ENCODE measurements around the gene PPP2R5C. TPM values are rescaled to one million over a fixed set of nuclear protein-coding genes. Genes with fewer than 3 reads are reported as not detected.

PPP2R5C gene
- total and polyA plus RNA-seq, 2 of the 8 experiments (the other 6 are each of a cell fraction or from before 2014, with no cell fraction given) = 49.6 to 95.9 TPM

DNA sequence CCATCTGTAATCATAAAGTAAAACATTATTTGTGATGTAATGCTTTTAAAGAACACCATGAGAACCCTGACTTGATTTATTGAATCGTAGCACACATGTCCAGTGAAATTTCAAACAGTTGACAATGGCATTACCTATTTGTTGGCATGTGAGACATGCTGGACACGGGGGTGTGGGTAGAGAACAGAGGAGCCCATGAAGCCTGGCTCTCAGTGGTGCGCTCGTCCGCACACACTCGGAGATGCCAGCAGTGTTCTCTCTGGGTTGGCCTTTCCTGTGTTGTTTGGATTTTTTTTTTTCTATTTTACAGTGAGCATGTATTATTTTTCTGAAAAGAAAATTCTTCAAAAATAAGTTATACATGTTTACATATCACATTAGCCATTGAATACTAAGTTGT, 78.2 kb downstream of the PPP2R5C start:
- H2BK12ac ChIP-seq (ENCODE audit: low read depth, low read length) = no peak overlapping the region
- H3K4ac ChIP-seq (replicated peaks; ENCODE audit: insufficient read length, low read depth, low read length) = no peak overlapping the region
- WGBS, 2 experiments (ENCODE audit: extremely low coverage in 1 of 2, insufficient coverage in 1 of 2, insufficient read length in 1 of 2, insufficient replicate concordance in 2 of 2, low coverage in 1 of 2, low lambda C conversion rate in 2 of 2, missing lambda C conversion rate in 1 of 2) = 93% methylated on average over 6 of the region's 6 CpGs; no CpG with 5 or more reads in 1 of the 2 experiments
- no peak overlapping the region for H4K8ac ChIP-seq (ENCODE audit: extremely low read depth, insufficient read depth, low read length)
- H3K4me2 ChIP-seq (ENCODE audit: insufficient read depth in 1 of 2, low read depth in 2 of 2, low read length in 2 of 2) = no peak overlapping the region
- H3K27ac ChIP-seq (ENCODE audit: low read depth, low read length) = no peak overlapping the region
- no peak overlapping the region for H3K56ac ChIP-seq (replicated peaks; ENCODE audit: insufficient read length, low read depth, low read length)
- H2AFZ ChIP-seq (ENCODE audit: low read length) = no peak overlapping the region
- TF ChIP-seq RBBP5 (IDR thresholded peaks at IDR 0.05; ENCODE audit: borderline replicate concordance, low read depth, low read length) (no peak), SIN3A (conservative IDR thresholded peaks at IDR 0.05 in 1 of 2, IDR thresholded peaks at IDR 0.05 in 1 of 2; ENCODE audit: low read depth in 1 of 2, low read length in 2 of 2) (no peak), RXRA (IDR thresholded peaks at IDR 0.05; ENCODE audit: insufficient read depth, low read depth, low read length) (no peak), KDM5A (IDR thresholded peaks at IDR 0.05; ENCODE audit: low read length) (no peak), JUND (IDR thresholded peaks at IDR 0.05; ENCODE audit: low read length) (no peak), YY1 (IDR thresholded peaks at IDR 0.05; ENCODE audit: low read depth, low read length) (no peak), BCL11A (IDR thresholded peaks at IDR 0.05; ENCODE audit: low read depth in 2 of 2, low read length in 2 of 2) (no peak), RAD21 (IDR thresholded peaks at IDR 0.05 in 1 of 2, conservative IDR thresholded peaks at IDR 0.05 in 1 of 2; ENCODE audit: low read depth in 2 of 2, low read length in 2 of 2) (no peak), SIRT6 (IDR thresholded peaks at IDR 0.05; ENCODE audit: low read length) (no peak), EP300 (IDR thresholded peaks at IDR 0.05; ENCODE audit: borderline replicate concordance in 1 of 2, low read depth in 2 of 2, low read length in 2 of 2) (no peak), TCF12 (IDR thresholded peaks at IDR 0.05; ENCODE audit: low read depth, low read length) (no peak)
- TF ChIP-seq, protein P1, sequence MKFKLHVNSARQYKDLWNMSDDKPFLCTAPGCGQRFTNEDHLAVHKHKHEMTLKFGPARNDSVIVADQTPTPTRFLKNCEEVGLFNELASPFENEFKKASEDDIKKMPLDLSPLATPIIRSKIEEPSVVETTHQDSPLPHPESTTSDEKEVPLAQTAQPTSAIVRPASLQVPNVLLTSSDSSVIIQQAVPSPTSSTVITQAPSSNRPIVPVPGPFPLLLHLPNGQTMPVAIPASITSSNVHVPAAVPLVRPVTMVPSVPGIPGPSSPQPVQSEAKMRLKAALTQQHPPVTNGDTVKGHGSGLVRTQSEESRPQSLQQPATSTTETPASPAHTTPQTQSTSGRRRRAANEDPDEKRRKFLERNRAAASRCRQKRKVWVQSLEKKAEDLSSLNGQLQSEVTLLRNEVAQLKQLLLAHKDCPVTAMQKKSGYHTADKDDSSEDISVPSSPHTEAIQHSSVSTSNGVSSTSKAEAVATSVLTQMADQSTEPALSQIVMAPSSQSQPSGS (IDR thresholded peaks at IDR 0.05; ENCODE audit: low read length) = no peak
- no peaks in the 10 kb centered on the region for H3K23me2 ChIP-seq (ENCODE audit: low read depth, low read length)
- H3K79me1 ChIP-seq (ENCODE audit: low read depth, low read length) = peaks cover 12% of the 10 kb centered on the region; the same call in 1 of the 2 replicates
- H3K27me3 ChIP-seq (replicated peaks in 1 of 4; ENCODE audit: control insufficient read depth in 3 of 4, extremely low read depth in 1 of 4, insufficient read depth in 3 of 4, low read length in 3 of 4) = no peaks in the 10 kb centered on the region
- H3K9me3 ChIP-seq (ENCODE audit: insufficient read depth in 2 of 2, low read depth in 1 of 2, low read length in 1 of 2) = no peaks in the 10 kb centered on the region
- no peak overlapping the region for H2BK5ac ChIP-seq (ENCODE audit: low read depth, low read length)
- CTCF ChIA-PET (ENCODE audit: partially characterized antibody) = no interaction called here
- H3K79me2 ChIP-seq (ENCODE audit: control insufficient read depth in 1 of 2, insufficient read depth in 2 of 2, low read length in 2 of 2) = peaks cover 0 to 12% of the 10 kb centered on the region in 2 experiments; a peak in 1 of 4 replicates
- H3K36me3 ChIP-seq (ENCODE audit: control insufficient read depth in 2 of 4, insufficient read depth in 4 of 4, low read length in 3 of 4) = no peaks in the 10 kb centered on the region
- H3K18ac ChIP-seq (ENCODE audit: extremely low read depth, low read length) = no peak overlapping the region
- no peak overlapping the region for H3K14ac ChIP-seq (ENCODE audit: insufficient read length)
- H3K4me3 ChIP-seq (ENCODE audit: extremely low read depth in 1 of 4, insufficient read depth in 2 of 4, low read depth in 3 of 4, low read length in 4 of 4) = no peak overlapping the region
- no peak overlapping the region for H3K23ac ChIP-seq (ENCODE audit: insufficient read length)
- FAIRE-seq = no peak
- H4K5ac ChIP-seq (ENCODE audit: insufficient read length, low read depth, low read length) = no peak overlapping the region
- H2BK15ac ChIP-seq (ENCODE audit: low read length) = no peak overlapping the region
- H2BK120ac ChIP-seq (replicated peaks; ENCODE audit: low read depth, low read length) = no peak overlapping the region
- POLR2A ChIA-PET (ENCODE audit: partially characterized antibody) = no interaction called here
- peaks cover 2 to 23% of the 10 kb centered on the region in 2 experiments for H4K20me1 ChIP-seq (replicated peaks in 1 of 2; ENCODE audit: control insufficient read depth in 1 of 2, insufficient read depth in 2 of 2, low read length in 2 of 2)
- peaks cover 0 to 4% (median 0%) of the 10 kb centered on the region in 4 experiments; a peak in 2 of 7 replicates for H3K4me1 ChIP-seq (replicated peaks in 1 of 4; ENCODE audit: control insufficient read depth in 3 of 4, insufficient read depth in 4 of 4, low read length in 3 of 4)
- no peak overlapping the region for H3K9ac ChIP-seq (replicated peaks in 1 of 4; ENCODE audit: extremely low read depth in 1 of 4, low read depth in 3 of 4, low read length in 3 of 4)
- DNase-seq (ENCODE audit: low read depth in 1 of 2, low spot score in 2 of 2) = no peak
- H4K91ac ChIP-seq (replicated peaks; ENCODE audit: insufficient read length, low read length) = no peak overlapping the region
- no peak overlapping the region for H2AK5ac ChIP-seq (ENCODE audit: low read depth, low read length)
- H2BK20ac ChIP-seq (ENCODE audit: low read length) = no peak overlapping the region
